ENCODE measurements around the gene IL15RA. TPM values are rescaled to one million over a fixed set of nuclear protein-coding genes. Genes with fewer than 3 reads are reported as not detected.

Gene IL15RA
- total and polyA plus RNA-seq, 2 donors (not counting 3 experiments of a cell fraction or from before 2014, with no cell fraction given): 18.8 to 20.6 TPM

DNA sequence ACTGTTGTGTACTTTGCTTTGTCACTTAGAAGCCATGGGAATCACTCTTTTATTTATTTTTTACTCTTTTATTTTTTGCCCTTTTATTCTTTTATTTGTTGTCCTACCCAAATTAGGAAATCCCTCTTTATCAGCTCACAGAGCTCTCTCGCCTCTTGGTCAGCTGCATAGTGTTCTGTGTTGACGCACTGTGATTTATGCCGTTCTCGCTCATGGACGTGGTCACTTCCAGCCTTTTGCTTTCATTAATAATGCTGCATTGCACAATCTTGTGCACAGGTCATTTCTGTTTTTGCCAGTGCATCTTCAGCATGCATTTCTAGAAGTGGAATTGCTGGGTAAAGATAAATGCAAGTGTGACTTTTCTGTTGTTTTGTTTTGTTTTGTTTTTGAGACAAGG, 45.0 kb downstream of the IL15RA start:
- H3K9me1 ChIP-seq (replicated peaks; ENCODE audit: control insufficient read depth, extremely low read depth, insufficient read depth, low read length): no peaks in the 10 kb centered on the region
- H3K36me3 ChIP-seq (ENCODE audit: control insufficient read depth in 2 of 2, extremely low read depth in 1 of 2, insufficient read depth in 2 of 2, low read length in 2 of 2): peaks cover 15 to 31% of the 10 kb centered on the region in 2 experiments
- no peak overlapping the region for H3K4me3 ChIP-seq (replicated peaks in 1 of 3; ENCODE audit: insufficient read depth in 1 of 3, low read depth in 1 of 3, low read length in 3 of 3)
- no peak overlapping the region for H3K27ac ChIP-seq (ENCODE audit: insufficient read depth, low read depth, low read length)
- no peaks in the 10 kb centered on the region for H3K4me1 ChIP-seq (ENCODE audit: control insufficient read depth, extremely low read depth, insufficient read depth, low read length)
- DNase-seq (ENCODE audit: low read depth, low spot score): no peak
- BruUV-seq (replicated peaks): no TSS peak
- no peaks in the 10 kb centered on the region for H4K20me1 ChIP-seq (replicated peaks; ENCODE audit: control insufficient read depth, extremely low read depth, insufficient read depth, low read length)
- no peak overlapping the region for H3K9ac ChIP-seq (replicated peaks; ENCODE audit: extremely low read depth, insufficient read depth, low read length)
- TF ChIP-seq FOS (IDR thresholded peaks at IDR 0.05; ENCODE audit: borderline replicate concordance, insufficient read depth, low read length) (no peak), MYC (IDR thresholded peaks at IDR 0.05; ENCODE audit: low read depth, low read length) (no peak), POLR2A (IDR thresholded peaks at IDR 0.05; ENCODE audit: low read depth, low read length) (no peak), GATA2 (IDR thresholded peaks at IDR 0.05; ENCODE audit: insufficient read depth, insufficient read length, low read depth, low read length) (no peak), POLR2AphosphoS5 (IDR thresholded peaks at IDR 0.05; ENCODE audit: insufficient read depth, low read depth, low read length) (no peak), EZH2 (IDR thresholded peaks at IDR 0.05; ENCODE audit: borderline replicate concordance, low read depth, low read length, severe bottlenecking) (no peak), JUN (IDR thresholded peaks at IDR 0.05; ENCODE audit: borderline replicate concordance, insufficient read depth, insufficient read length, low read depth) (no peak)
- TF ChIP-seq, protein P1, sequence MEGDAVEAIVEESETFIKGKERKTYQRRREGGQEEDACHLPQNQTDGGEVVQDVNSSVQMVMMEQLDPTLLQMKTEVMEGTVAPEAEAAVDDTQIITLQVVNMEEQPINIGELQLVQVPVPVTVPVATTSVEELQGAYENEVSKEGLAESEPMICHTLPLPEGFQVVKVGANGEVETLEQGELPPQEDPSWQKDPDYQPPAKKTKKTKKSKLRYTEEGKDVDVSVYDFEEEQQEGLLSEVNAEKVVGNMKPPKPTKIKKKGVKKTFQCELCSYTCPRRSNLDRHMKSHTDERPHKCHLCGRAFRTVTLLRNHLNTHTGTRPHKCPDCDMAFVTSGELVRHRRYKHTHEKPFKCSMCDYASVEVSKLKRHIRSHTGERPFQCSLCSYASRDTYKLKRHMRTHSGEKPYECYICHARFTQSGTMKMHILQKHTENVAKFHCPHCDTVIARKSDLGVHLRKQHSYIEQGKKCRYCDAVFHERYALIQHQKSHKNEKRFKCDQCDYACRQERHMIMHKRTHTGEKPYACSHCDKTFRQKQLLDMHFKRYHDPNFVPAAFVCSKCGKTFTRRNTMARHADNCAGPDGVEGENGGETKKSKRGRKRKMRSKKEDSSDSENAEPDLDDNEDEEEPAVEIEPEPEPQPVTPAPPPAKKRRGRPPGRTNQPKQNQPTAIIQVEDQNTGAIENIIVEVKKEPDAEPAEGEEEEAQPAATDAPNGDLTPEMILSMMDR (IDR thresholded peaks at IDR 0.05; ENCODE audit: extremely low read depth in 1 of 2, insufficient read depth in 1 of 2, low read depth in 1 of 2, low read length in 2 of 2): no peak
- TF ChIP-seq, protein P2, sequence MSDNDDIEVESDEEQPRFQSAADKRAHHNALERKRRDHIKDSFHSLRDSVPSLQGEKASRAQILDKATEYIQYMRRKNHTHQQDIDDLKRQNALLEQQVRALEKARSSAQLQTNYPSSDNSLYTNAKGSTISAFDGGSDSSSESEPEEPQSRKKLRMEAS (IDR thresholded peaks at IDR 0.05; ENCODE audit: insufficient read depth, insufficient read length): no peak
- H3K27me3 ChIP-seq (ENCODE audit: control insufficient read depth in 2 of 2, insufficient read depth in 2 of 2, low read length in 2 of 2): no peaks in the 10 kb centered on the region
- H3K79me2 ChIP-seq (ENCODE audit: control insufficient read depth, insufficient read depth, low read length): no peaks in the 10 kb centered on the region
- dilution Hi-C loops (cut with MboI; ENCODE audit: extremely low pct_ligation_motif_present, low sequenced_read_pairs): no loop called here
- POLR2A ChIA-PET: no interaction called here
- no peak for FAIRE-seq
- intact Hi-C loops (cut with micrococcal nuclease): no loop called here
- H3K9me3 ChIP-seq (replicated peaks; ENCODE audit: control insufficient read depth, insufficient read depth, low read length): no peaks in the 10 kb centered on the region
- no peak overlapping the region for H2AFZ ChIP-seq (ENCODE audit: low read depth, low read length)
- H3K4me2 ChIP-seq (ENCODE audit: insufficient read depth, low read length): no peak overlapping the region
- CTCF ChIA-PET: interaction anchor here (1.5 kb wide), 1 partner anchor 81 kb away, joined by 3 read pairs; no protein-coding TSS in a partner anchor

Data from endothelial cell of umbilical vein (primary cell).